ENCODE data around the gene PDGFA.

Gene PDGFA

GRCh38 chr7:482521-483083 lies 37.0 kb downstream of the PDGFA start:
- Histone ChIP-seq H3K27ac (ENCODE audit: low read depth, low read length) (no peak overlapping the region), H3K36me3 (ENCODE audit: control insufficient read depth in 1 of 2, insufficient read depth in 2 of 2, low read length in 2 of 2) (no peaks in the 10 kb centered on the region), H3K4me1 (ENCODE audit: control insufficient read depth in 1 of 2, insufficient read depth in 2 of 2, low read length in 2 of 2) (peaks cover 0 to 3% of the 10 kb centered on the region in 2 donors), H3K4me3 (ENCODE audit: low read depth in 1 of 2, low read length in 2 of 2) (no peak overlapping the region), H3K27me3 (ENCODE audit: control insufficient read depth in 1 of 2, insufficient read depth in 2 of 2, low read length in 2 of 2) (peaks cover 4 to 7% of the 10 kb centered on the region in 2 donors), H3K9me3 (ENCODE audit: control insufficient read depth in 1 of 2, low read length in 2 of 2) (no peaks in the 10 kb centered on the region), H3K9ac (ENCODE audit: low read depth in 1 of 2, low read length in 2 of 2) (no peak overlapping the region)

DNA sequence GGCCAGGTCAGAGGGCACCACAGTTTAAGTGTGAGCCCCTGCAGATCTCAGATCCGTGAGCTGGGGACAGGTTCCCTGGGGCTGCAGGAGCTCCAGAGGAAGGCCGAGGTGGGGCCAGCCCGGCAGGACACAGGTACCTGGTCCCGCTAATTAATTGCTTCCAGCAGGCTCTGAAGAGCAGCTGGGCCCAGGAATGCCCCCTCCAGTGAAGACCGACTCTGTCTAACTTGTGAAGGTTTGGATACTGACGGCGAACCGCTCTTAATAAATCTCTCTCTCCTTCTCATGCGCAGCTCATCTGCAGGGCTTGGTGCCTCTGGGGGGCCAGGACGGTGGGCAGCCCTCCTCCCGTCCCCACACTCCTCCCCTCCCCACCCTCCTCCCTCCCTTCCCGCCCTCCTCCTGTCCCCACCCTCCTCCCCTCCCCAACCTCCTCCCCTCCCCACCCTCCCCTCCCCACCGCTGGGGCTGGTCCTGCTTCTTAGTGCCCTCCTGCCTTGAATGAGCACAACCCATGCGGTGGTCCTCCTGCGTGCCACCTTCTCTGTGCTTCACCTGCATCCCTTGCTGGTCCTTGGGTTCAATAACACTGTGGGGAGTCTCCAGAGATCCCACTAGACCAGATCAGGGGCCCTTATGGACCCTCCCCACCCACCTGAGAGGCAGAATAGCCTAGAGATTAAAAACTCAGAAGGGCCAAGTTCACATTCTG lies 38.3 kb downstream of the PDGFA start:
- Histone ChIP-seq H3K27ac (ENCODE audit: low read depth, low read length) (no peak overlapping the region), H3K27me3 (ENCODE audit: control insufficient read depth in 1 of 2, insufficient read depth in 2 of 2, low read length in 2 of 2) (peaks cover 2 to 3% of the 10 kb centered on the region in 2 donors), H3K4me3 (ENCODE audit: low read depth in 1 of 2, low read length in 2 of 2) (no peak overlapping the region), H3K9me3 (ENCODE audit: control insufficient read depth in 1 of 2, low read length in 2 of 2) (no peaks in the 10 kb centered on the region), H3K9ac (ENCODE audit: low read depth in 1 of 2, low read length in 2 of 2) (no peak overlapping the region), H3K4me1 (ENCODE audit: control insufficient read depth in 1 of 2, insufficient read depth in 2 of 2, low read length in 2 of 2) (peaks cover 0 to 3% of the 10 kb centered on the region in 2 donors), H3K36me3 (ENCODE audit: control insufficient read depth in 1 of 2, insufficient read depth in 2 of 2, low read length in 2 of 2) (no peaks in the 10 kb centered on the region)

DNA sequence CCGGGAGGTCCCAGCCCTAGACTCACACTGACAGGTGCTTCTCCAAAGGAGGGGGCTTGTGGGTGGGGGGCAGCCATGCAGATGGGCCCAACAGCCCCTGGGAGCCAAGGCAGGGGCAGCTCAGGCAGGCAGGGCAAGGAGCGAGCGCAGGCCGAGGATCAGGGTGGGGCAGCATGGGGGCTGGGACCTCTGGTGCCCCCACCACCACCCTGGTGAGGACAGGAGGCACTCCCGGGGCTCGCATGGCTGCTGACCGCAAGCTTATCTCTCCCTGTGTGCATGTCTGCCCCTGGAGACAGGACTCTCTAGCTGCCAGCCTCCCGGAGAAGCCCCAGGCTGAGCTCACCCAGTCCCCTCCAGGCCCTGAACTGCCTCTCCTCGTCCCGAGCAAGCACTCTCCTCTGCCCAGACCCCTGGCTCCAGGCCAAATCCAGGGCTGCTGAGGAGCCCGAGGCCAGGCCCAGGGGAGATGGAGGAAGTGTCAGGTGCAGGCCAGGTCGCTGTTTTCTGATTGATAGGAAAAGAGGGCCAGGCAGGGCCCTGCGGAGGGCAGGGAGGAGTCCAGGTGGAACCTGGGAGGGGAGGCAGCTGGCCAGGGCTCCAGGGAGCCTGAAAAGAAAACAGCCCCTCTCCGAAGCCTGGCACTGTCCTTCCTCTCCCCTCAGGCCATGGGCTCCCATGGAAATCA lies 39.0 kb downstream of the PDGFA start:
- H3K27ac ChIP-seq (ENCODE audit: low read depth, low read length) = no peak overlapping the region
- H3K36me3 ChIP-seq (ENCODE audit: control insufficient read depth in 1 of 2, insufficient read depth in 2 of 2, low read length in 2 of 2) = no peaks in the 10 kb centered on the region
- H3K27me3 ChIP-seq (ENCODE audit: control insufficient read depth in 1 of 2, insufficient read depth in 2 of 2, low read length in 2 of 2) = peaks cover 0 to 3% of the 10 kb centered on the region in 2 donors
- H3K9ac ChIP-seq (ENCODE audit: low read depth in 1 of 2, low read length in 2 of 2) = no peak overlapping the region
- peaks cover 0 to 3% of the 10 kb centered on the region in 2 donors for H3K4me1 ChIP-seq (ENCODE audit: control insufficient read depth in 1 of 2, insufficient read depth in 2 of 2, low read length in 2 of 2)
- H3K4me3 ChIP-seq (ENCODE audit: low read depth in 1 of 2, low read length in 2 of 2) = no peak overlapping the region
- no peaks in the 10 kb centered on the region for H3K9me3 ChIP-seq (ENCODE audit: control insufficient read depth in 1 of 2, low read length in 2 of 2)

- H3K4me1 ChIP-seq (ENCODE audit: control insufficient read depth in 1 of 2, insufficient read depth in 2 of 2, low read length in 2 of 2) = no peaks in the 10 kb centered on the region
- no peaks in the 10 kb centered on the region for H3K9me3 ChIP-seq (ENCODE audit: control insufficient read depth in 1 of 2, low read length in 2 of 2)
- no peak overlapping the region for H3K27ac ChIP-seq (ENCODE audit: low read depth, low read length)
- H3K27me3 ChIP-seq (ENCODE audit: control insufficient read depth in 1 of 2, insufficient read depth in 2 of 2, low read length in 2 of 2) = peaks cover 0 to 3% of the 10 kb centered on the region in 2 donors
- no peak overlapping the region for H3K9ac ChIP-seq (ENCODE audit: low read depth in 1 of 2, low read length in 2 of 2)
- H3K36me3 ChIP-seq (ENCODE audit: control insufficient read depth in 1 of 2, insufficient read depth in 2 of 2, low read length in 2 of 2) = no peaks in the 10 kb centered on the region
- no peak overlapping the region for H3K4me3 ChIP-seq (ENCODE audit: low read depth in 1 of 2, low read length in 2 of 2)
Measured at GRCh38 chr7:479948-480499, 39.6 kb downstream of the PDGFA start.

DNA sequence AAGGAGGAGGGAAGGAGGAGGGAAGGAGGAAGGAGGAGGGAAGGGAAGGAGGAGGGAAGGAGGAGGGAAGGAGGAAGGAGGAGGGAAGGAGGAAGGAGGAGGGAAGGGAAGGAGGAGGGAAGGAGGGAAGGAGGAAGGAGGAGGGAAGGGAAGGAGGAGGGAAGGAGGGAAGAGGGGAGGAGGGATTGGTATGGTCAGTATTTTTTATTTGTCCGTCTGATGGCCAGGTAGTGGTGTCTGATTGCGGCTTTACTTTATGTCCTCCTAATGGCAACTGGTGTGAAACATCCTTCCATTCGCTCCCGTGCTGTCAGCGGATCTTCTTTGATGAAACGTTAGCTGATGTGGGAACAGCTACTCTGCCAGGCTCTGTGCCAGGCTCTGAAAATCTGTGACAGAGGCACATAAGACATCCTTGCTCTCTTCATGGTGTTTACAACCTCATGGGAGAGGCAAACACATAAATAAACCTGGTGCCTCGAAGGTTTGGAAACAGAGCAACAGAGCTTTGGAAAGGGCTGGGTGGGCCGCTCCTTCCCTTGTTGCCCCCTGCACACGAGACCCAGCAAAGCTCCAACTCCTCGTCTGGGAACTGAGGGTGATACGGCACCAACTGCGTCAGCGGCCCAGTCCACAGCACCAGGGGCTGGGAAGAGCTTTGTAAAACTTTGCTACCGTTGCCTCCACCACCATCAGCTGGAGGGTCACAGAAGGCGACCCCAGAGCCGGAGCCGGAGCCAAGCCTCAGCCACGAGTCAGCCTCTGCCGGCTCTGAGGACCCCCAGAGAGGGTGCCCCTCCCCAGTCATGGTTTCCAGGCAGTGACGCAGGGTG lies 40.3 kb downstream of the PDGFA start:
- H3K9me3 ChIP-seq (ENCODE audit: control insufficient read depth in 1 of 2, low read length in 2 of 2) = no peaks in the 10 kb centered on the region
- H3K27me3 ChIP-seq (ENCODE audit: control insufficient read depth in 1 of 2, insufficient read depth in 2 of 2, low read length in 2 of 2) = peaks cover 0 to 3% of the 10 kb centered on the region in 2 donors
- no peak overlapping the region for H3K9ac ChIP-seq (ENCODE audit: low read depth in 1 of 2, low read length in 2 of 2)
- no peaks in the 10 kb centered on the region for H3K4me1 ChIP-seq (ENCODE audit: control insufficient read depth in 1 of 2, insufficient read depth in 2 of 2, low read length in 2 of 2)
- H3K4me3 ChIP-seq (ENCODE audit: low read depth in 1 of 2, low read length in 2 of 2) = no peak overlapping the region
- no peak overlapping the region for H3K27ac ChIP-seq (ENCODE audit: low read depth, low read length)
- no peaks in the 10 kb centered on the region for H3K36me3 ChIP-seq (ENCODE audit: control insufficient read depth in 1 of 2, insufficient read depth in 2 of 2, low read length in 2 of 2)

- Histone ChIP-seq H3K27me3 (ENCODE audit: control insufficient read depth in 1 of 2, insufficient read depth in 2 of 2, low read length in 2 of 2) (no peaks in the 10 kb centered on the region), H3K9ac (ENCODE audit: low read depth in 1 of 2, low read length in 2 of 2) (no peak overlapping the region), H3K4me1 (ENCODE audit: control insufficient read depth in 1 of 2, insufficient read depth in 2 of 2, low read length in 2 of 2) (no peaks in the 10 kb centered on the region), H3K4me3 (ENCODE audit: low read depth in 1 of 2, low read length in 2 of 2) (no peak overlapping the region), H3K9me3 (ENCODE audit: control insufficient read depth in 1 of 2, low read length in 2 of 2) (no peaks in the 10 kb centered on the region), H3K36me3 (ENCODE audit: control insufficient read depth in 1 of 2, insufficient read depth in 2 of 2, low read length in 2 of 2) (no peaks in the 10 kb centered on the region), H3K27ac (ENCODE audit: low read depth, low read length) (no peak overlapping the region)
Measured at GRCh38 chr7:477626-478220, 41.9 kb downstream of the PDGFA start.

DNA sequence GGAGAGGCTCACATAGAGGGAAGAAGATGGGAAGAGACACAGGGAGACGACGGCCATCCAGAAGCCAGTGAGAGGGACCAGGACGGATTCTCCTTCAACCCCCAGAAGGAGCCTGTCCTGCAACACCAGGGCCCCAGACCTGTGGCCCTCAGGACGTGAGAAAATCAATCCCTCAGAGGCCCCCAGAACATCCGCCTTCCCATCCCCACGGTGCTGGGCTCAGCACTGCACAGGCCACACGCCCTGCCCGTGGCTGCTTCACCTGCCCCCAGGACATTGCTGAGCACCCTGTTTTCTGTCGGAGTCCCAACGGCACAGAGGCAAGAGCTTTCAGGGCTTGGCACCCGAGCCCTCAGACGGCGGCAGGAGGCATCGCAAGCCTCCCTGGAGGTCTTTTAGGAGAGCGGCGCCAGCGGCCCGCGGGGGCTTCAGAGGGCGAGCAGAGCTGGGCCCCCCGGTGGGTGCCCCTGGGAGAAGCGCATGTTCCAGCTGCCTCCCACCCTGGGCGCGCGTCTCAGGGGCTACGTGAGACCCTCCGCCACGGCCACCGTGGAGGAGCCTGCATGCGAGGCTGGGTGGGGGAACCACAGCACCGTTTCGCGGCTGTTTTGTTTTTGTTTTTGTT lies 42.8 kb downstream of the PDGFA start:
- no peak overlapping the region for H3K9ac ChIP-seq (ENCODE audit: low read depth in 1 of 2, low read length in 2 of 2)

DNA sequence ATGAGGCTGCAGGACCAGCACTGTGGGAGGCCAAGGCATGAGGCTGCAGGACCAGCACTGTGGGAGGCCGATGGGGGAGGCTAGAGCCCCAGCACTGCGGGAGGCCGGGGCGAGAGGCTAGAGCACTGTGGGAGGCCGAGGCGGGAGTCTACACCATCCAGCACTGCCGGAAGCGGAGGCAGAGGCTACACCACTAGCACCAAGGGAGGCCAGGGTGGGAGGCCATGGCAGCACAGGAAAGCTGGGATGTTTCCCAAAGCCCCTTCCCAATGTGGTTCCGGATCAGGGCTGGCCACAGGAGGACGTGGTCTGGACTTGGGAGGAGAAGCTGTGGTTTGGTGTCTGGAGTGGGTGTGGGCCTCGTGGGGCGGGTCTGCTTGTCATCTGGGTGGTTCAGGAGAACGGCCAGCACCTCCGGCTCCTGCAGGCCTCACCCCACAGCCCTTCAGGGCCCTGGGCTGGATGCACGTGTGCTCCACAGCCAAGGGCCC lies 43.6 kb downstream of the PDGFA start:
- H3K9ac ChIP-seq (ENCODE audit: low read depth in 1 of 2, low read length in 2 of 2) = no peak overlapping the region
- no peaks in the 10 kb centered on the region for H3K27me3 ChIP-seq (ENCODE audit: control insufficient read depth in 1 of 2, insufficient read depth in 2 of 2, low read length in 2 of 2)
- H3K4me1 ChIP-seq (ENCODE audit: control insufficient read depth in 1 of 2, insufficient read depth in 2 of 2, low read length in 2 of 2) = no peaks in the 10 kb centered on the region
- H3K9me3 ChIP-seq (ENCODE audit: control insufficient read depth in 1 of 2, low read length in 2 of 2) = no peaks in the 10 kb centered on the region
- no peaks in the 10 kb centered on the region for H3K36me3 ChIP-seq (ENCODE audit: control insufficient read depth in 1 of 2, insufficient read depth in 2 of 2, low read length in 2 of 2)
- H3K4me3 ChIP-seq (ENCODE audit: low read depth in 1 of 2, low read length in 2 of 2) = no peak overlapping the region
- H3K27ac ChIP-seq (ENCODE audit: low read depth, low read length) = no peak overlapping the region

More for the DNA sequence above, 42.8 kb downstream of the PDGFA start:
- no peaks in the 10 kb centered on the region for H3K27me3 ChIP-seq (ENCODE audit: control insufficient read depth in 1 of 2, insufficient read depth in 2 of 2, low read length in 2 of 2)
- no peaks in the 10 kb centered on the region for H3K36me3 ChIP-seq (ENCODE audit: control insufficient read depth in 1 of 2, insufficient read depth in 2 of 2, low read length in 2 of 2)
- H3K27ac ChIP-seq (ENCODE audit: low read depth, low read length) = no peak overlapping the region
- no peaks in the 10 kb centered on the region for H3K9me3 ChIP-seq (ENCODE audit: control insufficient read depth in 1 of 2, low read length in 2 of 2)
- H3K4me3 ChIP-seq (ENCODE audit: low read depth in 1 of 2, low read length in 2 of 2) = no peak overlapping the region
- H3K4me1 ChIP-seq (ENCODE audit: control insufficient read depth in 1 of 2, insufficient read depth in 2 of 2, low read length in 2 of 2) = no peaks in the 10 kb centered on the region

DNA sequence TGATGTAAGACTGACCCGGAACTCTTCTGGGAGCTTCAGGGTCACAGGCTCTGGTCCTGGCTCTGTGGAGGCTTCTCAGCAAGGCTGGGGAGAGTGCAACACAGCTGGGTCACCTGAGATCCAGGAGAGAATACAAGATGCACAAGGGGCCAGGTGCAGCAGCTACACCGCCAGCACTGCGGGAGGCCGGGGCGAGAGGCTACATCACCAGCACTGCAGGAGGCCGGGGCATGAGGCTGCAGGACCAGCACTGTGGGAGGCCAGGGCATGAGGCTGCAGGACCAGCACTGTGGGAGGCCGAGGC lies 44.3 kb downstream of the PDGFA start:
- Histone ChIP-seq H3K9ac (ENCODE audit: low read depth in 1 of 2, low read length in 2 of 2) (no peak overlapping the region), H3K4me1 (ENCODE audit: control insufficient read depth in 1 of 2, insufficient read depth in 2 of 2, low read length in 2 of 2) (no peaks in the 10 kb centered on the region), H3K27me3 (ENCODE audit: control insufficient read depth in 1 of 2, insufficient read depth in 2 of 2, low read length in 2 of 2) (no peaks in the 10 kb centered on the region), H3K36me3 (ENCODE audit: control insufficient read depth in 1 of 2, insufficient read depth in 2 of 2, low read length in 2 of 2) (no peaks in the 10 kb centered on the region), H3K9me3 (ENCODE audit: control insufficient read depth in 1 of 2, low read length in 2 of 2) (no peaks in the 10 kb centered on the region), H3K4me3 (ENCODE audit: low read depth in 1 of 2, low read length in 2 of 2) (no peak overlapping the region), H3K27ac (ENCODE audit: low read depth, low read length) (no peak overlapping the region)
